K562 (cell line): Measurements from ENCODE around the gene SLC10A3. TPM values are rescaled to one million over a fixed set of nuclear protein-coding genes. Genes with fewer than 3 reads are reported as not detected.

ENCODE experiments used
- ATAC-seq: fragments of 200-7000 bp; cut with Tn5 transposase; 3 replicates; pipeline ENCODE4 v1.9.1; 2020; ENCODE audit warnings: moderate library complexity
- BruUV-seq: library from RNA; stranded (reverse); fragments of 400-500 nt; replicated peaks from 2 replicates; lab custom pipeline; 2021; lab: Mats Ljungman, UMichigan
- CTCF ChIA-PET: fragments of 300-600 bp; formaldehyde crosslinking; extraction: SDS; loops from one replicate; lab custom pipeline; 2021; ENCODE audit warnings: low intra/inter-chr PET ratio; lab: Yijun Ruan, JAX
- POLR2A ChIA-PET: fragments of 300-600, 350-650 bp; sonication (Branson Sonifier 250); formaldehyde crosslinking; extraction: SDS; loops from one replicate; lab custom pipeline; 2021; ENCODE audit warnings: antibody characterized with exemption, inconsistent platforms; lab: Yijun Ruan, JAX
- DNase-seq, 4 experiments: peaks; one replicate each; pipeline versions ENCODE4 v3.0.0 to v3.0.0-alpha.2; 2011 to 2018; ENCODE audit warnings: low spot score in 3 of 4, mixed read lengths in 3 of 4; ENCODE audit errors: extremely low read depth in 1 of 4
- FAIRE-seq: peaks from 2 replicates; lab custom pipeline; 2011; peaks lifted over from hg19 to GRCh38; lab: Jason Lieb, UNC
- H2AFZ ChIP-seq: 2 replicates; pipeline ENCODE4 v1.6.0; 2011; ENCODE audit warnings: low read depth, low read length, control low read depth, inconsistent platforms
- H3K27ac ChIP-seq: fragments of 200-600 bp; 3 replicates; pipeline ENCODE4 v1.8.0; 2011; ENCODE audit warnings: low read depth, mild to moderate bottlenecking, control low read depth, inconsistent platforms, low read length, moderate library complexity, mixed read lengths; ENCODE audit errors: extremely low read depth
- H3K27me3 ChIP-seq, 2 experiments: fragments of 300-600 bp in 1 of 2; 2 replicates in 1 of 2; 3 replicates in 1 of 2; pipeline versions ENCODE4 v1.6.0 to v1.8.0; 2011; ENCODE audit warnings: inconsistent platforms in 2 of 2, low read length in 2 of 2, mild to moderate bottlenecking in 1 of 2, mixed read lengths in 1 of 2, moderate library complexity in 1 of 2; ENCODE audit not compliant: control insufficient read depth in 2 of 2, insufficient read depth in 2 of 2
- H3K36me3 ChIP-seq: fragments of 300-600 bp; 3 replicates; pipeline ENCODE4 v1.8.0; 2011; ENCODE audit warnings: mild to moderate bottlenecking, low read length, inconsistent platforms; ENCODE audit not compliant: control insufficient read depth, insufficient read depth
- H3K4me1 ChIP-seq, 2 experiments: fragments of 200-600 bp in 1 of 2; replicated peaks in 1 of 2; 2 replicates in 1 of 2; 3 replicates in 1 of 2; pipeline versions ENCODE4 v1.5.1 to v1.8.0; 2011; ENCODE audit warnings: inconsistent platforms in 2 of 2, low read length in 2 of 2, mild to moderate bottlenecking in 1 of 2, mixed read lengths in 1 of 2, moderate library complexity in 1 of 2; ENCODE audit not compliant: control insufficient read depth in 2 of 2, insufficient read depth in 2 of 2
- H3K4me2 ChIP-seq: 2 replicates; pipeline ENCODE4 v1.6.1; 2011; ENCODE audit warnings: low read length, control low read depth, inconsistent platforms, mixed read lengths; ENCODE audit not compliant: insufficient read depth
- H3K4me3 ChIP-seq: fragments of 200-600 bp; sonication (generic), shearing (Covaris generic); 2 replicates; pipeline ENCODE4 v1.5.1; 2016; ENCODE audit warnings: control low read depth, inconsistent platforms
- H3K79me2 ChIP-seq: fragments of 200-600 bp; 3 replicates; pipeline ENCODE4 v1.8.0; 2011; ENCODE audit warnings: low read length, inconsistent platforms; ENCODE audit not compliant: control insufficient read depth, insufficient read depth
- H3K9ac ChIP-seq, 2 experiments: 2 replicates each; pipeline versions ENCODE4 v1.6.0 to v1.6.1; 2011; ENCODE audit warnings: low read depth in 2 of 2, low read length in 2 of 2, control low read depth in 1 of 2, inconsistent platforms in 1 of 2, mild to moderate bottlenecking in 1 of 2, mixed read lengths in 1 of 2; ENCODE audit not compliant: insufficient read depth in 1 of 2
- H3K9me1 ChIP-seq: one replicate; pipeline ENCODE4 v1.6.0; 2011; ENCODE audit warnings: inconsistent platforms, mild to moderate bottlenecking, low read length, moderate library complexity; ENCODE audit not compliant: control insufficient read depth, insufficient read depth
- H3K9me3 ChIP-seq: replicated peaks from 2 replicates; pipeline ENCODE4 v1.5.1; 2011; ENCODE audit warnings: low read depth, low read length, inconsistent platforms; ENCODE audit not compliant: control insufficient read depth, insufficient read depth
- H4K20me1 ChIP-seq: replicated peaks from 2 replicates; pipeline ENCODE4 v1.6.1; 2011; ENCODE audit warnings: low read length, inconsistent platforms, mixed read lengths; ENCODE audit not compliant: control insufficient read depth, insufficient read depth
- RBFOX2 ChIP-seq: fragments of 200-400 bp; formaldehyde crosslinking; IDR thresholded peaks from 2 replicates; pipeline ENCODE4 v1.6.1; 2017; ENCODE audit warnings: low read depth, mild to moderate bottlenecking, low read length, moderate library complexity
- ZNF134 ChIP-seq: fragments of 250-450 bp; sonication (Bioruptor Pico); conservative IDR thresholded peaks from 2 replicates; pipeline ENCODE4 v1.4.0; 2020
- ZNF830 ChIP-seq: fragments of 250-450 bp; sonication (Bioruptor Pico); IDR thresholded peaks from 2 replicates; pipeline ENCODE4 v1.5.0; 2021; ENCODE audit warnings: mild to moderate bottlenecking
- WGBS: fragments of 100-300 bp; shearing (Covaris generic); methylation state at CpG from one replicate; pipeline ENCODE4 v1.1.6; 2016; ENCODE audit warnings: low coverage, mixed read lengths; ENCODE audit not compliant: insufficient coverage; ENCODE audit errors: missing lambda C conversion rate; 5-methylcytosine and 5-hydroxymethylcytosine counted together
- in situ Hi-C: fragments of 300-500 bp; cut with MboI; formaldehyde crosslinking; loops from 4 replicates; pipeline ENCODE4 v1.15.0; 2018; ENCODE audit warnings: inconsistent platforms, mixed read lengths
- intact Hi-C: fragments of 100-400 bp; cut with micrococcal nuclease; formaldehyde crosslinking; loops from 2 replicates; pipeline ENCODE4 v1.14.2; 2022
- polyA plus RNA-seq, 8 experiments: library from polyadenylated mRNA; depleted of rRNA in 4 of 8; stranded (reverse) in 5 of 8; unstranded in 3 of 8; fragments of >200 nt; fragmentation: Nextera tagmentation in 2 of 8; fragmentation: Illumina TruSeq in 1 of 8; extraction: Ambion mirVana in 2 of 8; extraction: Trizol in 1 of 8; gene quantifications; 2 replicates each; pipeline versions ENCODE4 v1.2.1 to v1.2.3, GENCODE V29; 2011 to 2014; ENCODE audit warnings: inconsistent platforms in 1 of 8, missing spikeins in 1 of 8
- total RNA-seq, 7 experiments: library from RNA; depleted of rRNA in 6 of 7; stranded (reverse); fragments of >200 nt in 6 of 7; fragmentation: Illumina TruSeq in 2 of 7; extraction: Trizol in 2 of 7; gene quantifications; 2 replicates each; pipeline versions ENCODE4 v1.2.1 to v1.2.3, GENCODE V29; 2011 to 2021; ENCODE audit warnings: low replicate concordance in 1 of 7
- TF ChIP-seq, protein P1 (sequence below): sonication (generic); formaldehyde crosslinking; IDR thresholded peaks from 2 replicates; pipeline ENCODE4 v1.9.0; 2022; ENCODE audit warnings: mild to moderate bottlenecking, missing genetic modification reagents

The SLC10A3 gene
- total and polyA plus RNA-seq, 9 of the 15 experiments (the other 6 are each of a cell fraction or from before 2014, with no cell fraction given) = 5.2 to 30.6 (median 16.7) TPM

DNA sequence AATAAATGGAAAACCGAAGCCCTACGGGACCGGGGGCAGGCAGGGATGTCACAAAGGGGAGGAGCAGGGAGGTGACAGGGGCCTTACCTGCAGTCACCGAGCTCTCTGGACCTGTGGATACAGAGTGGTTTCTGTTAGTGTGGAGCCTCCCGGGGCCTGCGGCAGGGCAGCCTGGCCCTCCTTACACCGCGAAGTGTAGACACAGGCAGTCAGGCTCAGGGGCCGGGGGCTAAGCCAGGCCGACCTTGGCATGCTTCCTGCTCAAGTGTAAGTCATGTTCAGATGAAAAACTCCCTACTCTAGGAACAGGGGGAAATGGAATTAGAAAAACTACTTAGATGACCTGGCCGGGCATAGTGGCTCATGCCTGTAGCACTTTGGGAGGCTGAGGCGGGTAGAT is 21.3 kb upstream of the SLC10A3 start:
- Histone ChIP-seq H3K9me1 (no peaks in the 10 kb centered on the region), H3K4me3 (no peak overlapping the region), H3K79me2 (peaks cover 25% of the 10 kb centered on the region), H3K4me2 (no peak overlapping the region), H3K36me3 (peaks cover 50% of the 10 kb centered on the region; the same call in 2 of the 3 replicates), H4K20me1 (no peaks in the 10 kb centered on the region; the same call in 1 of the 2 replicates), H3K27ac (peak overlapping the region; percentile 39; the same call in 2 of the 3 replicates), H2AFZ (no peak overlapping the region), H3K27me3 (no peaks in the 10 kb centered on the region), H3K9me3 (no peaks in the 10 kb centered on the region), H3K4me1 (peaks cover 9 to 29% of the 10 kb centered on the region in 2 experiments; a peak in 4 of 5 replicates), H3K9ac (peak overlapping the region in 1 of 2 experiments; percentile 85; a peak in 1 of 4 replicates)
- ChIA-PET CTCF (no interaction called here), POLR2A (interaction anchor here (1.1 kb wide), 1 partner anchor 10 kb away, joined by 4 read pairs; no protein-coding TSS in a partner anchor)
- FAIRE-seq (no peak), DNase-seq (no peak), ATAC-seq (no peak)
- 88% methylated on average over 11 of the region's 12 CpGs for WGBS
- no TSS peak for BruUV-seq
- in situ Hi-C loops (no loop called here), intact Hi-C loops (no loop called here)
- TF ChIP-seq RBFOX2 (0 out of 2 replicates have a peak, but pooled peaks have one; percentile 24), ZNF830 (no peak)
- TF ChIP-seq, all 486 proteins: peak for 1

DNA sequence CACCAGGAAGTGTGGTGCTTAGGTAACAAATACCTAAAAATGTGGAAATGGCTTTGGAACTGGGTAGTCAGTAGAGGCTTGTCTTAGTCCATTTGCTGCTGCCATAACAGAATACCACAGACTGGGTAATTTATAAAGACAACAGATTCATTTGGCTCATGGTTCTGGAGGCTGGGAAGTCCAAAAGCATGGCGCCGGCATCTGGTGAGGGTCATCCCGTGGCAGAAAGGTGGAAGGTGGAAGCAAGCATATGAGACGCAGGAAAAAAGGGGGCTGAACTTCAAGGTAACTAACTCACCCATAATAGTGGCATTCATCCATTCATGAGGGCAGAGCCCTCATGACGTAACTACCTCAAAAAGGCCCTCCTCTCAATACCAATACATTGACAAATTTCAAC is 19.0 kb upstream of the SLC10A3 start:
- H2AFZ ChIP-seq = no peak overlapping the region
- TF ChIP-seq ZNF134 = 0 out of 2 replicates have a peak, but pooled peaks have one; percentile 30
- TF ChIP-seq, protein P1, sequence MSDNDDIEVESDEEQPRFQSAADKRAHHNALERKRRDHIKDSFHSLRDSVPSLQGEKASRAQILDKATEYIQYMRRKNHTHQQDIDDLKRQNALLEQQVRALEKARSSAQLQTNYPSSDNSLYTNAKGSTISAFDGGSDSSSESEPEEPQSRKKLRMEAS (CRISPR knock-in tag) = no peak
- TF ChIP-seq, all 486 proteins: peak for 1
- no peak overlapping the region for H3K9ac ChIP-seq
- H3K4me1 ChIP-seq = peaks cover 6 to 12% of the 10 kb centered on the region in 2 experiments; a peak in 3 of 5 replicates
- BruUV-seq = no TSS peak
- in situ Hi-C loops = no loop called here
- H3K36me3 ChIP-seq = peaks cover 68% of the 10 kb centered on the region; the same call in 2 of the 3 replicates
- intact Hi-C loops = no loop called here
- peaks cover 7% of the 10 kb centered on the region; the same call in 1 of the 3 replicates for H3K79me2 ChIP-seq
- ChIA-PET CTCF (no interaction called here), POLR2A (no interaction called here)
- ATAC-seq = no peak
- no peak for FAIRE-seq
- WGBS = 97% methylated on average over 5 of the region's 5 CpGs
- H3K27me3 ChIP-seq = no peaks in the 10 kb centered on the region
- H3K4me2 ChIP-seq = no peak overlapping the region
- H3K4me3 ChIP-seq = no peak overlapping the region
- H4K20me1 ChIP-seq = no peaks in the 10 kb centered on the region; the same call in 1 of the 2 replicates
- H3K9me1 ChIP-seq = no peaks in the 10 kb centered on the region
- H3K27ac ChIP-seq = no peak overlapping the region
- no peaks in the 10 kb centered on the region; the same call in 1 of the 2 replicates for H3K9me3 ChIP-seq
- DNase-seq = no peak
